ENCODE measurements around the gene GPATCH8.

DNA sequence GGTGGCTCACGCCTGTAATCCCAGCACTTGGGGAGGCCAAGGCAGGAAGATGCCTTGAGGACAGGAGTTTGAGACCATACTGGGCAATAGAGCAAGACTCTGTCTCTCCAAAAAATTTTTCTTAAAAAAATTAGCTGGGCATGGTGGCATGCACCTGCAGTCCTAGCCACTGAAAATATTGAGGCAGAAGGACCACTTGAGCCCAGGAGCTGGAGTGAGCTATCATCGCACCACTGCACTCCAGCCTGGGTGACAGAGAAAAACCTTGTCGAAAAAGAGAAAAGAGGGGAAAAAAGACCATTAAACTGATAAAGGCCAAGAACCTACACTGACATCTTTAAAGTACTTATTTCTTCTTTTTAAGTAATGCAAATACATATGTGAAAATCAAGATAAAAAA is 60.4 kb downstream of the GPATCH8 start:
- TF ChIP-seq, protein P1, sequence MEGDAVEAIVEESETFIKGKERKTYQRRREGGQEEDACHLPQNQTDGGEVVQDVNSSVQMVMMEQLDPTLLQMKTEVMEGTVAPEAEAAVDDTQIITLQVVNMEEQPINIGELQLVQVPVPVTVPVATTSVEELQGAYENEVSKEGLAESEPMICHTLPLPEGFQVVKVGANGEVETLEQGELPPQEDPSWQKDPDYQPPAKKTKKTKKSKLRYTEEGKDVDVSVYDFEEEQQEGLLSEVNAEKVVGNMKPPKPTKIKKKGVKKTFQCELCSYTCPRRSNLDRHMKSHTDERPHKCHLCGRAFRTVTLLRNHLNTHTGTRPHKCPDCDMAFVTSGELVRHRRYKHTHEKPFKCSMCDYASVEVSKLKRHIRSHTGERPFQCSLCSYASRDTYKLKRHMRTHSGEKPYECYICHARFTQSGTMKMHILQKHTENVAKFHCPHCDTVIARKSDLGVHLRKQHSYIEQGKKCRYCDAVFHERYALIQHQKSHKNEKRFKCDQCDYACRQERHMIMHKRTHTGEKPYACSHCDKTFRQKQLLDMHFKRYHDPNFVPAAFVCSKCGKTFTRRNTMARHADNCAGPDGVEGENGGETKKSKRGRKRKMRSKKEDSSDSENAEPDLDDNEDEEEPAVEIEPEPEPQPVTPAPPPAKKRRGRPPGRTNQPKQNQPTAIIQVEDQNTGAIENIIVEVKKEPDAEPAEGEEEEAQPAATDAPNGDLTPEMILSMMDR (IDR thresholded peaks at IDR 0.05), result no peak
- no peak for TF ChIP-seq POLR2A (IDR thresholded peaks at IDR 0.05)

All from esophagus squamous epithelium (tissue), 4 donors.